ENCODE data around the gene CCER1. TPM values are rescaled to one million over a fixed set of nuclear protein-coding genes. Genes with fewer than 3 reads are reported as not detected.
"Not testable (repeated sequence)": the region's sequence is repeated elsewhere in the genome, so short reads cannot be mapped to it uniquely, and the experiment has no call there.

Gene CCER1
- total and polyA plus RNA-seq, 2 experiments from 2014 or later, result not detected

DNA sequence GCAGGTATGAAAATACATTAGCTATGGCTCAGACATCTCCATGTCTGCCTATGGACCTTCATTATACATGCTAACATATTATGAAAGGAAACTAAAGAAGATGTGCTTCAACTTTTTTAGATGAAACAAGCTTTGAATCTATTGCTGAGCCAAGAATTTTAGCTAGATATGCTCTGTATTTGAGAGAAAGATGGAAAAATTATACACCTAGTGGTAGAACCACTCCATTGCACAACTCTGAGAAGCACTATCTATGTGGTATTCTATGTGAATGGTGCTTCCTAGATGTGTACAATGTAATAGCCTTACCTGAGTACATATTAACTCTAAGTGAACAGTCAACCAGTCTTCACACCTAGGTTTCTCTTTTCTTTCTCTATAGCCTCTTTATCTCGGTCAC, 32.5 kb upstream of the CCER1 start:
- H3K79me2 ChIP-seq (ENCODE audit: insufficient read depth), result no peaks in the 10 kb centered on the region
- H3K27me3 ChIP-seq (replicated peaks; ENCODE audit: insufficient read depth), result no peaks in the 10 kb centered on the region
- no peak overlapping the region for H3K4me2 ChIP-seq (ENCODE audit: unreplicated experiment)
- H4K20me1 ChIP-seq (ENCODE audit: insufficient read depth), result no peaks in the 10 kb centered on the region
- TF ChIP-seq EZH2 (IDR thresholded peaks at IDR 0.05; ENCODE audit: insufficient read depth, poor library complexity, severe bottlenecking) (no peak), EZH2phosphoT487 (IDR thresholded peaks at IDR 0.05; ENCODE audit: insufficient read depth, low read depth) (no peak)
- DNase-seq, result no peak
- in situ Hi-C loops (cut with MboI), result loop anchor here (10.0 kb wide), 2 partner anchors 117 to 187 kb away; no protein-coding TSS in a partner anchor
- no peak overlapping the region for H2AFZ ChIP-seq
- no peaks in the 10 kb centered on the region for H3K9me3 ChIP-seq (ENCODE audit: low read depth)
- no peak overlapping the region for H3K4me3 ChIP-seq
- no peak overlapping the region for H3K9ac ChIP-seq
- H3K36me3 ChIP-seq (ENCODE audit: low read depth), result no peaks in the 10 kb centered on the region
- H3K4me1 ChIP-seq (ENCODE audit: insufficient read depth), result no peaks in the 10 kb centered on the region
- 78 to 93% methylated on average over 1 of the region's 1 CpG for WGBS, 2 experiments (ENCODE audit: low coverage in 1 of 2, low lambda C conversion rate in 2 of 2, missing lambda C conversion rate in 2 of 2)
- no peaks in the 10 kb centered on the region for H3K9me2 ChIP-seq (ENCODE audit: insufficient read depth)
- no peaks in the 10 kb centered on the region for H3F3A ChIP-seq (ENCODE audit: insufficient read depth)
- H3K27ac ChIP-seq, result no peak overlapping the region

- H3K4me2 ChIP-seq (ENCODE audit: unreplicated experiment), result no peak overlapping the region
- no peak overlapping the region for H3K27ac ChIP-seq
- H3K27me3 ChIP-seq (replicated peaks; ENCODE audit: insufficient read depth), result no peaks in the 10 kb centered on the region
- H3K4me3 ChIP-seq, result no peak overlapping the region
- H2AFZ ChIP-seq, result no peak overlapping the region
- no peaks in the 10 kb centered on the region for H3K9me2 ChIP-seq (ENCODE audit: insufficient read depth)
- no peaks in the 10 kb centered on the region for H4K20me1 ChIP-seq (ENCODE audit: insufficient read depth)
- H3K79me2 ChIP-seq (ENCODE audit: insufficient read depth), result no peaks in the 10 kb centered on the region
- in situ Hi-C loops (cut with MboI), result loop anchor here (10.0 kb wide), 2 partner anchors 118 to 188 kb away; no protein-coding TSS in a partner anchor
- no peak overlapping the region for H3K9ac ChIP-seq
- no peaks in the 10 kb centered on the region for H3K9me3 ChIP-seq (ENCODE audit: low read depth)
- H3K4me1 ChIP-seq (ENCODE audit: insufficient read depth), result no peaks in the 10 kb centered on the region
- no peaks in the 10 kb centered on the region for H3F3A ChIP-seq (ENCODE audit: insufficient read depth)
- TF ChIP-seq EZH2 (IDR thresholded peaks at IDR 0.05; ENCODE audit: insufficient read depth, poor library complexity, severe bottlenecking), result no peak
- TF ChIP-seq EZH2phosphoT487 (IDR thresholded peaks at IDR 0.05; ENCODE audit: insufficient read depth, low read depth), result no peak
- 64 to 73% methylated on average over 1 of the region's 1 CpG for WGBS, 2 experiments (ENCODE audit: low coverage in 1 of 2, low lambda C conversion rate in 2 of 2, missing lambda C conversion rate in 2 of 2)
- DNase-seq, result no peak
- H3K36me3 ChIP-seq (ENCODE audit: low read depth), result no peaks in the 10 kb centered on the region
These were observed 32.1 kb upstream of the CCER1 start for GRCh38 chr12:90987101-90987500.

DNA sequence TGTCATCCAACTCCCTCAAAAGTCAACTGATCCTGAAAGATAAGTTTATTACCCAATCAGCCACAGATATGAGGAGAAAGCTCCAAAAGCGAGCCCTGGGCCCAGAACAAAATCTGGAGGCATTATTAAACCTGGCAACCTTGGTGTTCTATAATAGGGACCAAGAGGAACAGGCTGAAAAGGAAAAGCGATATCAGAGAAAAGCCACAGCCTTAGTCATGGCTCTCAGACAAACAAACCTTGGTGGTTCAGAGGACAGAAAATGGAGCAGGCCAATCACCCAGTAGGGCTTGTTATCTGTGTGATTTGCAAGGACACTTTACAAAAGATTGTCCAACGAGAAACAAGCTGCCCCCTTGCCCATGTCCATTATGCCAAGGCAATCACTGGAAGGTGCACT, 30.4 kb upstream of the CCER1 start:
- not testable (repeated sequence) for H3K9me3 ChIP-seq (ENCODE audit: low read depth); H4K20me1 ChIP-seq (ENCODE audit: insufficient read depth); H3K4me3 ChIP-seq; DNase-seq; H3K9me2 ChIP-seq (ENCODE audit: insufficient read depth); H3K36me3 ChIP-seq (ENCODE audit: low read depth); H3K79me2 ChIP-seq (ENCODE audit: insufficient read depth); H3K27ac ChIP-seq; H3K27me3 ChIP-seq (replicated peaks; ENCODE audit: insufficient read depth); H3F3A ChIP-seq (ENCODE audit: insufficient read depth); H2AFZ ChIP-seq; H3K4me1 ChIP-seq (ENCODE audit: insufficient read depth); H3K9ac ChIP-seq; H3K4me2 ChIP-seq (ENCODE audit: unreplicated experiment)
- in situ Hi-C loops (cut with MboI), result loop anchor here (10.0 kb wide), 2 partner anchors 119 to 189 kb away; no protein-coding TSS in a partner anchor
- 83 to 93% methylated on average over 3 of the region's 3 CpGs for WGBS, 2 experiments (ENCODE audit: low coverage in 1 of 2, low lambda C conversion rate in 2 of 2, missing lambda C conversion rate in 2 of 2)

DNA sequence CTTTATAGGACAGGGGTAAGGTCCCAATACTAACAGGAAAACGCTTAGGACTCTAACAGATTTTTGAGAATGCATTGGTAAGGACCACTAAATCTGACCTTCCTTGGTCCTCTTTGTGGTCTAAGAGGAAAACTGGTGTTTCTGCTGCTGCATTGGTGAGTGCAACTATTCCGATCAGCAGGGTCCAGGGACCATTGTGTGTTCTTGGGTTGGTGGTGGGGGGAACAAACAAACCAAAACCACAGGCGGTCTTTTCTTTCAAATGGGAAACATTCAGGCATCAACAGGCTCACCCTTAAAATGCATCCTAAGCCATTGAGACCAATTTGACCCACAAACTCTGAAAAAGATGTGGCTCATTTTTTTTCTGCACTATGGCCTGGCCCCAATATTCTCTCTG, 29.1 kb upstream of the CCER1 start:
- TF ChIP-seq EZH2phosphoT487 (IDR thresholded peaks at IDR 0.05; ENCODE audit: insufficient read depth, low read depth), result no peak
- TF ChIP-seq EZH2 (IDR thresholded peaks at IDR 0.05; ENCODE audit: insufficient read depth, poor library complexity, severe bottlenecking), result no peak
- Histone ChIP-seq H3K9me3 (ENCODE audit: low read depth) (no peaks in the 10 kb centered on the region), H3K9me2 (ENCODE audit: insufficient read depth) (no peaks in the 10 kb centered on the region), H2AFZ (no peak overlapping the region), H3K4me2 (ENCODE audit: unreplicated experiment) (no peak overlapping the region), H3K4me3 (no peak overlapping the region), H3K27ac (no peak overlapping the region), H3K79me2 (ENCODE audit: insufficient read depth) (no peaks in the 10 kb centered on the region), H3K36me3 (ENCODE audit: low read depth) (no peaks in the 10 kb centered on the region), H3K27me3 (replicated peaks; ENCODE audit: insufficient read depth) (no peaks in the 10 kb centered on the region), H3F3A (ENCODE audit: insufficient read depth) (no peaks in the 10 kb centered on the region), H3K4me1 (ENCODE audit: insufficient read depth) (peaks cover 12% of the 10 kb centered on the region; the same call in 1 of the 2 replicates), H4K20me1 (ENCODE audit: insufficient read depth) (no peaks in the 10 kb centered on the region), H3K9ac (no peak overlapping the region)
- in situ Hi-C loops (cut with MboI), result loop anchor here (10.0 kb wide), 2 partner anchors 121 to 191 kb away; no protein-coding TSS in a partner anchor
- DNase-seq, result no peak
- 72% methylated on average over 3 of the region's 3 CpGs for WGBS, 2 experiments (ENCODE audit: low coverage in 1 of 2, low lambda C conversion rate in 2 of 2, missing lambda C conversion rate in 2 of 2)

DNA sequence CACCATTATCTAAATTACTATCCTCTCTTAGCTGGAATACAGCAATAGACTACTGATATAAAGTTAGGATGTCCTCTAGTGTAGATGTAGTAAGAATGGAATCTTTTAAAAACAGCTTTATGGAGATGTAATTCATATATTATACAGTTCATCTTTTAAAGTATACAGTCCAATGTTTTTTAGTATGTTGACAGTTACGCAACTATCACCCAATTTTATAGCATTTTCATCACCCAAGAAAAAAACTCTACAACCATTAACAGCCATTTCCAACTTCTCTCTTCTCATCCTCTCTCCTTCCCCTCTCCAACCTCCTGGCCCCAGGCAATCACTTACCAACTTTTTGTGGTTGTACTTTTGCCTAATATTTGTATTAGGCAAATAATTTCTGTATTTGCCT, 27.2 kb upstream of the CCER1 start:
- Histone ChIP-seq H3F3A (ENCODE audit: insufficient read depth) (no peaks in the 10 kb centered on the region), H2AFZ (no peak overlapping the region), H3K79me2 (ENCODE audit: insufficient read depth) (no peaks in the 10 kb centered on the region), H3K9me2 (ENCODE audit: insufficient read depth) (no peaks in the 10 kb centered on the region), H4K20me1 (ENCODE audit: insufficient read depth) (no peaks in the 10 kb centered on the region), H3K27me3 (replicated peaks; ENCODE audit: insufficient read depth) (no peaks in the 10 kb centered on the region), H3K4me1 (ENCODE audit: insufficient read depth) (peaks cover 18% of the 10 kb centered on the region), H3K27ac (no peak overlapping the region), H3K9me3 (ENCODE audit: low read depth) (no peaks in the 10 kb centered on the region), H3K9ac (no peak overlapping the region), H3K4me3 (no peak overlapping the region), H3K36me3 (ENCODE audit: low read depth) (no peaks in the 10 kb centered on the region), H3K4me2 (ENCODE audit: unreplicated experiment) (no peak overlapping the region)
- TF ChIP-seq EZH2 (IDR thresholded peaks at IDR 0.05; ENCODE audit: insufficient read depth, poor library complexity, severe bottlenecking), result no peak
- no peak for TF ChIP-seq EZH2phosphoT487 (IDR thresholded peaks at IDR 0.05; ENCODE audit: insufficient read depth, low read depth)
- no peak for DNase-seq
- in situ Hi-C loops (cut with MboI), result loop anchor here (10.0 kb wide), 2 partner anchors 123 to 193 kb away; no protein-coding TSS in a partner anchor
- WGBS, 2 experiments (ENCODE audit: low coverage in 1 of 2, low lambda C conversion rate in 2 of 2, missing lambda C conversion rate in 2 of 2), result 100% methylated on average over 1 of the region's 1 CpG

Data from GM23248 (cell line).